OCI-LY7 (cell line): ENCODE data around the gene KANSL1.

ENCODE experiments used
- CTCF ChIP-seq: fragments of 200-600 bp; sonication (generic); conservative IDR thresholded peaks from 2 replicates; pipeline ENCODE4 v1.5.1; 2014; ENCODE audit warnings: mild to moderate bottlenecking, antibody characterized with exemption, low read length, moderate library complexity, mixed read lengths
- EZH2phosphoT487 ChIP-seq: fragments of 200-600 bp; sonication (generic); IDR thresholded peaks from 2 replicates; pipeline ENCODE4 v1.6.1; 2018; ENCODE audit warnings: low read depth, borderline replicate concordance, mild to moderate bottlenecking, mixed run types, antibody characterized with exemption, low read length, moderate library complexity, mixed read lengths

DNA sequence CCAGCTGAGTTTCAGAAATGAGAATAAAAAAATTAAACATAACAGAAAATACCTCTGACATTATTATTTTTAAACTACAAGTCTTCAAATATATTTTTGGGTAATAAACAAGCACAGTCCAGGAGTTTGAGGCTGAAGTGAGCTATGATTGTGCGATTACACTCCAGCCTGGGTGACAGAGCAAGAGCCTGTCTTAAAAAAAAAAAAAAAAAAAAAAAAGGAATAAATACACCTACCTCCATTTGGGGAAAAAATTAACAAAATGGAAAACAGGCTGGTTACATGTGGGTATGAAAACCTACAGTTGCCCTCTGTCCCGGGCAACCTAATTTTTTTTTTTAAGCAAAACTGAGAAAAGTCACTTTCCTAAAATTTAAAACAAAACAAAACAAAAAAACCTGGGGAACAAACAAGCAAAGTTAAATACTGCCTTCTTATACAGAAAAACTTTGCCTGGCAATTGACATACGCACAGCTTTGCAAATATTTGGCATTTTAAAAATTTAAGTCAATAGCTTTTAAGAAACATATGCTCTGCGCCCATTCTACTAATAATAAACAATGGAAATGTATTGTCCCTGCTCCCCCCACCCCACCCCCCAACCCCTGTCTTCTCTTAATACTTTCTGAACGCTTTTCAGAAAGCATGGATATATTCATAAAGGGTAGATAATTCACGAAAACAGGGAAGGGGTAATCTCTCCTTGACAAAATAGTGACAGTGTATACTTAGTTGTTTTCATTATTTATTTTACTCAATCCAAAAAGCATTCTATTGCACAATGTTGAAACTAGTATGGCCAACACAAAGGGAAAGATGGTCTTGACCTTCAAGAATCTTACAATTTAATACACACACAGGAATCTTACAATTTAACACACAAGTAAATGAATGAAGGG lies 112.9 kb downstream of the KANSL1 start:
- TF ChIP-seq CTCF (no peak), EZH2phosphoT487 (no peak)
